ENCODE measurements around the gene SFR1. TPM values are rescaled to one million over a fixed set of nuclear protein-coding genes. Genes with fewer than 3 reads are reported as not detected.

The SFR1 gene
- total RNA-seq, 1 experiment from 2014 or later = 8.9 TPM

DNA sequence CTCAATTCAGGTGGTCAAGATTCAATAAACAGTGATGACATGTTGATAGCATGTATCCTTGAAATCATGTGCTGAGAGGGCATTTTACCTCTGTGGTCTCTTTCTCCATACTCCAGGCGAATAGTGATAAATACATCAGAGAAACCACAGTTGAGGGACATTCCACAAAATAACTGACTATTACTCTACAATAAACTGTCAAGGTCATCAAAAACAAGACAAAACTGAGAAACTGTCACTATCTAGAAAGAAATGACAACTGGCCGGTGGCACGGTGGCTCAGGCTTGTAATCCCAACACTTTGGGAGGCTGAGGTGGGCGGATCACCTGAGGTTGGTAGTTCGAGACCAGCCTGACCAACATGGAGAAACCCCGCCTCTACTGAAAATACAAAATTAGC is 16.2 kb downstream of the SFR1 start:
- TF ChIP-seq, protein P1, sequence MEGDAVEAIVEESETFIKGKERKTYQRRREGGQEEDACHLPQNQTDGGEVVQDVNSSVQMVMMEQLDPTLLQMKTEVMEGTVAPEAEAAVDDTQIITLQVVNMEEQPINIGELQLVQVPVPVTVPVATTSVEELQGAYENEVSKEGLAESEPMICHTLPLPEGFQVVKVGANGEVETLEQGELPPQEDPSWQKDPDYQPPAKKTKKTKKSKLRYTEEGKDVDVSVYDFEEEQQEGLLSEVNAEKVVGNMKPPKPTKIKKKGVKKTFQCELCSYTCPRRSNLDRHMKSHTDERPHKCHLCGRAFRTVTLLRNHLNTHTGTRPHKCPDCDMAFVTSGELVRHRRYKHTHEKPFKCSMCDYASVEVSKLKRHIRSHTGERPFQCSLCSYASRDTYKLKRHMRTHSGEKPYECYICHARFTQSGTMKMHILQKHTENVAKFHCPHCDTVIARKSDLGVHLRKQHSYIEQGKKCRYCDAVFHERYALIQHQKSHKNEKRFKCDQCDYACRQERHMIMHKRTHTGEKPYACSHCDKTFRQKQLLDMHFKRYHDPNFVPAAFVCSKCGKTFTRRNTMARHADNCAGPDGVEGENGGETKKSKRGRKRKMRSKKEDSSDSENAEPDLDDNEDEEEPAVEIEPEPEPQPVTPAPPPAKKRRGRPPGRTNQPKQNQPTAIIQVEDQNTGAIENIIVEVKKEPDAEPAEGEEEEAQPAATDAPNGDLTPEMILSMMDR (IDR thresholded peaks at IDR 0.05; ENCODE audit: unreplicated experiment) = no peak
- intact Hi-C loops (cut with micrococcal nuclease) = no loop called here
- no peak overlapping the region for H3K27ac Mint-ChIP-seq (ENCODE audit: low read depth, unreplicated experiment)
- no peaks in the 10 kb centered on the region for H3K36me3 Mint-ChIP-seq (ENCODE audit: insufficient read depth, unreplicated experiment)
- BruUV-seq (replicated peaks) = no TSS peak
- no peak overlapping the region for H3K4me3 Mint-ChIP-seq (ENCODE audit: unreplicated experiment)
- POLR2A ChIA-PET = no interaction called here
- CTCF ChIA-PET = no interaction called here
- no peaks in the 10 kb centered on the region for H3K27me3 Mint-ChIP-seq (ENCODE audit: insufficient read depth, unreplicated experiment)
- H3K9me3 Mint-ChIP-seq (ENCODE audit: unreplicated experiment) = no peaks in the 10 kb centered on the region
- no peak for DNase-seq (ENCODE audit: unreplicated experiment)
- H3K4me1 Mint-ChIP-seq (ENCODE audit: insufficient read depth, unreplicated experiment) = no peaks in the 10 kb centered on the region

DNA sequence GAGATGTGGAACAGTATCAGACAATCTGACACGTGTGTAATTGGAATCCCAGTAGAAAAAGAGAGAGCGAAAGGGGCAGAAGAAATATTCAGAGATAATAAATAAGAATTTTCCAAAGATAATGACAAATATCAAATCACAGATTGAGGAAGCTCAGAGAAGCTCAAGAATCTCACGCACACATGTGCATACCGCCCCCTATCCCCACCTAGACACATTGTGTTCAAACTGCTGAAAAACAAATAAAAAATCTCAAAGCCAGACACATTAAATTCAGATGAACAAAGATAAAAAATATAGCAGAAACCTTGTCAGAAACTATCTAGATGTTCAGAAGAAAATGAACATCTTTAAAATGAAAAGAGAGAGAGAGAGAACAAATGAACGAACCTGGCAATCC is 17.2 kb downstream of the SFR1 start:
- intact Hi-C loops (cut with micrococcal nuclease) = no loop called here
- Mint-ChIP-seq H3K9me3 (ENCODE audit: unreplicated experiment) (no peaks in the 10 kb centered on the region), H3K4me3 (ENCODE audit: unreplicated experiment) (no peak overlapping the region), H3K27me3 (ENCODE audit: insufficient read depth, unreplicated experiment) (peaks cover 5% of the 10 kb centered on the region), H3K36me3 (ENCODE audit: insufficient read depth, unreplicated experiment) (no peaks in the 10 kb centered on the region), H3K4me1 (ENCODE audit: insufficient read depth, unreplicated experiment) (no peaks in the 10 kb centered on the region), H3K27ac (ENCODE audit: low read depth, unreplicated experiment) (no peak overlapping the region)
- DNase-seq (ENCODE audit: unreplicated experiment) = peak; percentile 14
- POLR2A ChIA-PET = interaction anchor here (0.8 kb wide), 1 partner anchor 83 kb away, joined by 3 read pairs; no protein-coding TSS in a partner anchor
- TF ChIP-seq, protein P1 (IDR thresholded peaks at IDR 0.05; ENCODE audit: unreplicated experiment) = no peak
- no TSS peak for BruUV-seq (replicated peaks)
- CTCF ChIA-PET = no interaction called here

DNA sequence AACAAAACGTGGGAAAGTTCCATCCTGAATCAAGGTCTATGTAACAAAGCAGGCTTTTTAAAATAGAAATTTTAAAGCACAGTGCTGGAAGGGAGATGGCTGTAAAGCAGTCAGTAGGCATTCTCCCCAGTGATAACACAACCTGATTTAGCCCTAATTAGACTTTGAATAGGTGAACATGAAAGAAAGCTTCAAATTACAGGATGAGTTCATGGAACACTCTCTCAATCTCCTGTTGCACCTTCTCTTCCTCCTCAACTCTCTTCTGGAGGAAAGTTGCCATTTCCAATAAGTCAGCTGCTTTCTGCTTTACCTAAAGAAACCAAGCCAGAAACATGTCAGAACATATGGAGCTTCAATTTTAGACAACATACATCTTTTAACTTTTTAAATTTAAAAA is 20.1 kb downstream of the SFR1 start:
- TF ChIP-seq, protein P1 (IDR thresholded peaks at IDR 0.05; ENCODE audit: unreplicated experiment) = no peak
- BruUV-seq (replicated peaks) = no TSS peak

DNA sequence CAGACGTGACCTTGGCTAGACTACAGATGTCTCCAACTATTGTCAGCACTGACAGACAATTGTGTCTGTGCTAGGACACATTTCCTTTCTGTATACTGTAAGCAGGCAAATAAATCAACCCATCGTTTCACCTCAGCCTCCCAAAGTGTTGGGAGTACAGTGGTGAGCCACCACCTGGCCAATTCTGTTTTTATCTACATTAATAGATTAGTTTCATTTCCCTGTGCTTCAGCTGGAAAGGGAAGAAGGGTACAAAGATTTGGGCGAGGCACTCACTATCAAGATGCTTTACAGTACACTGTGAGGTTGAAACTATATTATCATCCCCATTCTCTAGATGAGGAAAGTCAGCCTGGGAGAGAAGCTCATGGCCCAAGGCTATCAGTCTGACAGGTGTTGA is 21.9 kb downstream of the SFR1 start:
- no peak overlapping the region for H3K4me3 Mint-ChIP-seq (ENCODE audit: unreplicated experiment)
- DNase-seq (ENCODE audit: unreplicated experiment) = no peak
- BruUV-seq (replicated peaks) = no TSS peak
- ChIA-PET POLR2A (interaction anchor here (1.1 kb wide), 1 partner anchor 14 kb away, joined by 3 read pairs; no protein-coding TSS in a partner anchor), CTCF (interaction anchor here (0.7 to 1.0 kb wide), 2 partner anchors 24 to 533 kb away, joined by 3 read pairs; no protein-coding TSS in a partner anchor)
- no peaks in the 10 kb centered on the region for H3K4me1 Mint-ChIP-seq (ENCODE audit: insufficient read depth, unreplicated experiment)
- intact Hi-C loops (cut with micrococcal nuclease) = no loop called here
- no peaks in the 10 kb centered on the region for H3K9me3 Mint-ChIP-seq (ENCODE audit: unreplicated experiment)
- TF ChIP-seq, protein P1 (IDR thresholded peaks at IDR 0.05; ENCODE audit: unreplicated experiment) = no peak
- H3K27me3 Mint-ChIP-seq (ENCODE audit: insufficient read depth, unreplicated experiment) = peaks cover 35% of the 10 kb centered on the region
- no peak overlapping the region for H3K27ac Mint-ChIP-seq (ENCODE audit: low read depth, unreplicated experiment)
- H3K36me3 Mint-ChIP-seq (ENCODE audit: insufficient read depth, unreplicated experiment) = no peaks in the 10 kb centered on the region

More for the DNA sequence above, 20.1 kb downstream of the SFR1 start:
- intact Hi-C loops (cut with micrococcal nuclease) = no loop called here
- Mint-ChIP-seq H3K36me3 (ENCODE audit: insufficient read depth, unreplicated experiment) (no peaks in the 10 kb centered on the region), H3K9me3 (ENCODE audit: unreplicated experiment) (no peaks in the 10 kb centered on the region), H3K27me3 (ENCODE audit: insufficient read depth, unreplicated experiment) (peaks cover 32% of the 10 kb centered on the region), H3K4me1 (ENCODE audit: insufficient read depth, unreplicated experiment) (no peaks in the 10 kb centered on the region), H3K4me3 (ENCODE audit: unreplicated experiment) (no peak overlapping the region), H3K27ac (ENCODE audit: low read depth, unreplicated experiment) (no peak overlapping the region)
- POLR2A ChIA-PET = interaction anchor here (3.1 kb wide), 1 partner anchor 20 kb away, joined by 16 read pairs; the partner anchor contains the start of gene SFR1
- DNase-seq (ENCODE audit: unreplicated experiment) = no peak
- CTCF ChIA-PET = interaction anchor here (0.6 to 1.0 kb wide), 3 partner anchors 61 to 416 kb away, joined by 3 read pairs; no protein-coding TSS in a partner anchor
